Astrocyte (in vitro differentiated cells and primary cell): Measurements from ENCODE around the gene CD244. TPM values are rescaled to one million over a fixed set of nuclear protein-coding genes. Genes with fewer than 3 reads are reported as not detected.
"Not testable (repeated sequence)": the region's sequence is repeated elsewhere in the genome, so short reads cannot be mapped to it uniquely, and the experiment has no call there.

Experiments
- DNase-seq: peaks from one replicate; pipeline ENCODE4 v3.0.0-alpha.2; 2010; ENCODE audit warnings: low read depth
- FAIRE-seq: peaks from 2 replicates; lab custom pipeline; 2011; peaks lifted over from hg19 to GRCh38; lab: Jason Lieb, UNC
- H2AFZ ChIP-seq: 2 replicates; pipeline ENCODE4 v1.6.0; 2012; ENCODE audit warnings: low read depth, low read length, inconsistent platforms
- H3K27ac ChIP-seq: 2 replicates; pipeline ENCODE4 v1.5.1; 2011; ENCODE audit warnings: low read depth, low read length, inconsistent platforms
- H3K27me3 ChIP-seq: 2 replicates; pipeline ENCODE4 v1.6.0; 2011; ENCODE audit warnings: low read length, inconsistent platforms; ENCODE audit not compliant: insufficient read depth
- H3K36me3 ChIP-seq: 2 replicates; pipeline ENCODE4 v1.5.1; 2011; ENCODE audit warnings: low read length, inconsistent platforms; ENCODE audit not compliant: insufficient read depth
- H3K4me1 ChIP-seq: 2 replicates; pipeline ENCODE4 v1.5.1; 2011; ENCODE audit warnings: low read length, inconsistent platforms; ENCODE audit not compliant: insufficient read depth
- H3K4me2 ChIP-seq: 2 replicates; pipeline ENCODE4 v1.6.0; 2012; ENCODE audit warnings: low read length, inconsistent platforms
- H3K4me3 ChIP-seq: 2 replicates; pipeline ENCODE4 v1.5.1; 2011; ENCODE audit warnings: low read depth, mild to moderate bottlenecking, low read length, inconsistent platforms; ENCODE audit not compliant: insufficient read depth
- H3K79me2 ChIP-seq: 2 replicates; pipeline ENCODE4 v1.6.0; 2012; ENCODE audit warnings: mild to moderate bottlenecking, low read length, inconsistent platforms; ENCODE audit not compliant: insufficient read depth
- H3K9ac ChIP-seq: 2 replicates; pipeline ENCODE4 v1.6.0; 2012; ENCODE audit warnings: mild to moderate bottlenecking, low read length, inconsistent platforms
- H3K9me3 ChIP-seq: 2 replicates; pipeline ENCODE4 v1.5.1; 2012; ENCODE audit warnings: low read depth, mild to moderate bottlenecking, low read length, inconsistent platforms; ENCODE audit not compliant: insufficient read depth
- H4K20me1 ChIP-seq: 2 replicates; pipeline ENCODE4 v1.6.0; 2012; ENCODE audit warnings: low read length, inconsistent platforms; ENCODE audit not compliant: insufficient read depth
- H3K27ac Mint-ChIP-seq: one replicate; pipeline ENCODE4 v1.8.0; 2021; ENCODE audit warnings: mild to moderate bottlenecking, mixed read lengths; ENCODE audit not compliant: unreplicated experiment
- H3K27me3 Mint-ChIP-seq: one replicate; pipeline ENCODE4 v1.8.0; 2021; ENCODE audit warnings: low read depth, mixed read lengths; ENCODE audit not compliant: unreplicated experiment
- H3K36me3 Mint-ChIP-seq: one replicate; pipeline ENCODE4 v1.8.0; 2021; ENCODE audit warnings: low read depth, mixed read lengths; ENCODE audit not compliant: unreplicated experiment
- H3K4me1 Mint-ChIP-seq: one replicate; pipeline ENCODE4 v1.8.0; 2021; ENCODE audit warnings: low read depth, mixed read lengths; ENCODE audit not compliant: unreplicated experiment
- H3K4me3 Mint-ChIP-seq: one replicate; pipeline ENCODE4 v1.8.0; 2021; ENCODE audit warnings: mild to moderate bottlenecking, moderate library complexity, mixed read lengths; ENCODE audit not compliant: unreplicated experiment
- H3K9me3 Mint-ChIP-seq: one replicate; pipeline ENCODE4 v1.8.0; 2021; ENCODE audit warnings: mild to moderate bottlenecking, mixed read lengths; ENCODE audit not compliant: unreplicated experiment
- CTCF ChIP-seq: IDR thresholded peaks from 2 replicates; pipeline ENCODE4 v1.5.1; 2011; ENCODE audit warnings: low read depth, mild to moderate bottlenecking, inconsistent platforms, low read length, moderate library complexity; ENCODE audit not compliant: insufficient read depth
- EZH2 ChIP-seq: IDR thresholded peaks from 2 replicates; pipeline ENCODE4 v1.6.1; 2012; ENCODE audit warnings: mild to moderate bottlenecking, low read length, inconsistent platforms; ENCODE audit not compliant: insufficient read depth
- total RNA-seq: library from RNA; stranded (reverse); gene quantifications from 2 replicates; pipeline ENCODE4 v1.2.1, GENCODE V29; 2021

The CD244 gene
- total RNA-seq, 1 donor from 2014 or later: not detected

- H3K27me3 Mint-ChIP-seq: peaks cover 2% of the 10 kb centered on the region
- Histone ChIP-seq H4K20me1 (no peaks in the 10 kb centered on the region), H3K27me3 (no peaks in the 10 kb centered on the region), H3K9ac (no peak overlapping the region), H3K4me3 (no peak overlapping the region), H2AFZ (no peak overlapping the region), H3K27ac (no peak overlapping the region), H3K79me2 (no peaks in the 10 kb centered on the region), H3K9me3 (no peaks in the 10 kb centered on the region), H3K4me1 (no peaks in the 10 kb centered on the region), H3K4me2 (no peak overlapping the region), H3K36me3 (no peaks in the 10 kb centered on the region)
- H3K9me3 Mint-ChIP-seq: peaks cover 3% of the 10 kb centered on the region
- no peak for TF ChIP-seq CTCF
- TF ChIP-seq EZH2: no peak
- DNase-seq: no peak
- no peak overlapping the region for H3K27ac Mint-ChIP-seq
- H3K36me3 Mint-ChIP-seq: no peaks in the 10 kb centered on the region
- no peak overlapping the region for H3K4me3 Mint-ChIP-seq
- no peaks in the 10 kb centered on the region for H3K4me1 Mint-ChIP-seq
- FAIRE-seq: no peak
Observed at GRCh38 chr1:160883581-160884513, 21.2 kb upstream of the CD244 start.

- no peak for FAIRE-seq
- H3K36me3 ChIP-seq: no peaks in the 10 kb centered on the region
- peaks cover 4% of the 10 kb centered on the region for H3K9me3 Mint-ChIP-seq
- TF ChIP-seq CTCF: no peak
- TF ChIP-seq EZH2: no peak
- H3K27me3 Mint-ChIP-seq: peaks cover 2% of the 10 kb centered on the region
- H3K9me3 ChIP-seq: no peaks in the 10 kb centered on the region
- H4K20me1 ChIP-seq: no peaks in the 10 kb centered on the region
- no peak for DNase-seq
- H3K4me3 ChIP-seq: no peak overlapping the region
- no peaks in the 10 kb centered on the region for H3K27me3 ChIP-seq
- no peaks in the 10 kb centered on the region for H3K79me2 ChIP-seq
- H3K27ac ChIP-seq: no peak overlapping the region
- H3K4me3 Mint-ChIP-seq: no peak overlapping the region
- no peaks in the 10 kb centered on the region for H3K4me1 Mint-ChIP-seq
- no peak overlapping the region for H3K27ac Mint-ChIP-seq
- H3K4me1 ChIP-seq: no peaks in the 10 kb centered on the region
- H3K36me3 Mint-ChIP-seq: no peaks in the 10 kb centered on the region
- no peak overlapping the region for H2AFZ ChIP-seq
- H3K4me2 ChIP-seq: no peak overlapping the region
- no peak overlapping the region for H3K9ac ChIP-seq
Observed at GRCh38 chr1:160882582-160882981, 19.9 kb upstream of the CD244 start.

GRCh38 chr1:160881264-160881663 is 18.6 kb upstream of the CD244 start:
- not testable (repeated sequence) for H3K4me1 Mint-ChIP-seq, H3K36me3 Mint-ChIP-seq, FAIRE-seq, H3K9me3 ChIP-seq, H3K27me3 Mint-ChIP-seq, H2AFZ ChIP-seq, H4K20me1 ChIP-seq, H3K79me2 ChIP-seq, H3K27me3 ChIP-seq, H3K9ac ChIP-seq, H3K4me1 ChIP-seq, H3K9me3 Mint-ChIP-seq, H3K4me3 Mint-ChIP-seq, H3K36me3 ChIP-seq, H3K4me2 ChIP-seq, H3K27ac ChIP-seq, H3K27ac Mint-ChIP-seq, DNase-seq, H3K4me3 ChIP-seq
